ENCODE results near the gene KCNQ1. TPM values are rescaled to one million over a fixed set of nuclear protein-coding genes. Genes with fewer than 3 reads are reported as not detected.

Gene KCNQ1
- polyA plus RNA-seq, 4 donors: 18.4 to 54.4 (median 21.3) TPM

- DNase-seq (no peak), FAIRE-seq (no peak)
- Histone ChIP-seq H3K9me3 (ENCODE audit: control insufficient read depth in 2 of 2, insufficient read depth in 1 of 2, low read depth in 1 of 2, low read length in 1 of 2) (no peaks in the 10 kb centered on the region), H3K4me3 (ENCODE audit: low read depth in 1 of 3, low read length in 3 of 3) (no peak overlapping the region), H3K4me1 (ENCODE audit: control insufficient read depth in 3 of 3, insufficient read depth in 2 of 3, low read depth in 1 of 3, low read length in 2 of 3) (no peaks in the 10 kb centered on the region), H3K27ac (ENCODE audit: low read depth in 1 of 3, low read length in 2 of 3) (no peak overlapping the region), H3K36me3 (ENCODE audit: control insufficient read depth in 3 of 3, insufficient read depth in 2 of 3, low read depth in 1 of 3, low read length in 3 of 3) (no peaks in the 10 kb centered on the region), H3K27me3 (ENCODE audit: control insufficient read depth in 3 of 3, insufficient read depth in 3 of 3, low read length in 3 of 3) (no peaks in the 10 kb centered on the region)
- WGBS, 3 donors: 92 to 95% (median 93%) methylated on average over 12 of the region's 13 CpGs
Measured at GRCh38 chr11:2507212-2507901, 62.5 kb downstream of the KCNQ1 start.

GRCh38 chr11:2507945-2508749, 63.3 kb downstream of the KCNQ1 start:
- 82 to 87% (median 83%) methylated on average over 12 of the region's 12 CpGs for WGBS, 3 donors
- DNase-seq: no peak

GRCh38 chr11:2508793-2509192, 64.0 kb downstream of the KCNQ1 start:
- no peak overlapping the region for H3K27ac ChIP-seq (ENCODE audit: low read depth in 1 of 3, low read length in 2 of 3)
- 49 to 76% (median 61%) methylated on average over 2 of the region's 2 CpGs for WGBS, 3 donors
- H3K36me3 ChIP-seq (ENCODE audit: control insufficient read depth in 3 of 3, insufficient read depth in 2 of 3, low read depth in 1 of 3, low read length in 3 of 3): no peaks in the 10 kb centered on the region
- no peak for FAIRE-seq
- H3K4me1 ChIP-seq (ENCODE audit: control insufficient read depth in 3 of 3, insufficient read depth in 2 of 3, low read depth in 1 of 3, low read length in 2 of 3): peaks cover 0 to 14% (median 2%) of the 10 kb centered on the region in 3 donors
- H3K27me3 ChIP-seq (ENCODE audit: control insufficient read depth in 3 of 3, insufficient read depth in 3 of 3, low read length in 3 of 3): no peaks in the 10 kb centered on the region
- H3K9me3 ChIP-seq (ENCODE audit: control insufficient read depth in 2 of 2, insufficient read depth in 1 of 2, low read depth in 1 of 2, low read length in 1 of 2): no peaks in the 10 kb centered on the region
- no peak overlapping the region for H3K4me3 ChIP-seq (ENCODE audit: low read depth in 1 of 3, low read length in 3 of 3)
- no peak for DNase-seq

More at GRCh38 chr11:2507945-2508749, 63.3 kb downstream of the KCNQ1 start:
- no peak overlapping the region for H3K27ac ChIP-seq (ENCODE audit: low read depth in 1 of 3, low read length in 2 of 3)
- no peaks in the 10 kb centered on the region for H3K36me3 ChIP-seq (ENCODE audit: control insufficient read depth in 3 of 3, insufficient read depth in 2 of 3, low read depth in 1 of 3, low read length in 3 of 3)
- no peaks in the 10 kb centered on the region for H3K9me3 ChIP-seq (ENCODE audit: control insufficient read depth in 2 of 2, insufficient read depth in 1 of 2, low read depth in 1 of 2, low read length in 1 of 2)
- no peak overlapping the region for H3K4me3 ChIP-seq (ENCODE audit: low read depth in 1 of 3, low read length in 3 of 3)
- no peaks in the 10 kb centered on the region for H3K27me3 ChIP-seq (ENCODE audit: control insufficient read depth in 3 of 3, insufficient read depth in 3 of 3, low read length in 3 of 3)
- no peak for FAIRE-seq
- peaks cover 0 to 7% (median under 1%) of the 10 kb centered on the region in 3 donors for H3K4me1 ChIP-seq (ENCODE audit: control insufficient read depth in 3 of 3, insufficient read depth in 2 of 3, low read depth in 1 of 3, low read length in 2 of 3)

- Histone ChIP-seq H3K9me3 (ENCODE audit: control insufficient read depth in 2 of 2, insufficient read depth in 1 of 2, low read depth in 1 of 2, low read length in 1 of 2) (no peaks in the 10 kb centered on the region), H3K27me3 (ENCODE audit: control insufficient read depth in 3 of 3, insufficient read depth in 3 of 3, low read length in 3 of 3) (no peaks in the 10 kb centered on the region), H3K27ac (ENCODE audit: low read depth in 1 of 3, low read length in 2 of 3) (no peak overlapping the region), H3K36me3 (ENCODE audit: control insufficient read depth in 3 of 3, insufficient read depth in 2 of 3, low read depth in 1 of 3, low read length in 3 of 3) (no peaks in the 10 kb centered on the region), H3K4me3 (ENCODE audit: low read depth in 1 of 3, low read length in 3 of 3) (no peak overlapping the region), H3K4me1 (ENCODE audit: control insufficient read depth in 3 of 3, insufficient read depth in 2 of 3, low read depth in 1 of 3, low read length in 2 of 3) (peaks cover 0 to 14% (median 2%) of the 10 kb centered on the region in 3 donors)
- 74 to 85% (median 82%) methylated on average over 16 of the region's 16 CpGs for WGBS, 3 donors
- no peak for FAIRE-seq
- DNase-seq: no peak
Measured at GRCh38 chr11:2509481-2510001, 64.7 kb downstream of the KCNQ1 start.

- WGBS, 3 donors: 73 to 83% (median 79%) methylated on average over 16 of the region's 16 CpGs
- Histone ChIP-seq H3K4me1 (ENCODE audit: control insufficient read depth in 3 of 3, insufficient read depth in 2 of 3, low read depth in 1 of 3, low read length in 2 of 3) (peaks cover 0 to 14% (median 2%) of the 10 kb centered on the region in 3 donors), H3K27me3 (ENCODE audit: control insufficient read depth in 3 of 3, insufficient read depth in 3 of 3, low read length in 3 of 3) (no peaks in the 10 kb centered on the region), H3K36me3 (ENCODE audit: control insufficient read depth in 3 of 3, insufficient read depth in 2 of 3, low read depth in 1 of 3, low read length in 3 of 3) (peaks cover 0 to 2% (median 0%) of the 10 kb centered on the region in 3 donors), H3K9me3 (ENCODE audit: control insufficient read depth in 2 of 2, insufficient read depth in 1 of 2, low read depth in 1 of 2, low read length in 1 of 2) (no peaks in the 10 kb centered on the region), H3K27ac (ENCODE audit: low read depth in 1 of 3, low read length in 2 of 3) (no peak overlapping the region), H3K4me3 (ENCODE audit: low read depth in 1 of 3, low read length in 3 of 3) (no peak overlapping the region)
- FAIRE-seq (no peak), DNase-seq (no peak)
Measured at GRCh38 chr11:2510626-2511402, 66.0 kb downstream of the KCNQ1 start.

- Histone ChIP-seq H3K27me3 (ENCODE audit: control insufficient read depth in 3 of 3, insufficient read depth in 3 of 3, low read length in 3 of 3) (no peaks in the 10 kb centered on the region), H3K9me3 (ENCODE audit: control insufficient read depth in 2 of 2, insufficient read depth in 1 of 2, low read depth in 1 of 2, low read length in 1 of 2) (no peaks in the 10 kb centered on the region), H3K27ac (ENCODE audit: low read depth in 1 of 3, low read length in 2 of 3) (no peak overlapping the region), H3K4me1 (ENCODE audit: control insufficient read depth in 3 of 3, insufficient read depth in 2 of 3, low read depth in 1 of 3, low read length in 2 of 3) (peaks cover 0 to 14% (median 2%) of the 10 kb centered on the region in 3 donors), H3K4me3 (ENCODE audit: low read depth in 1 of 3, low read length in 3 of 3) (no peak overlapping the region), H3K36me3 (ENCODE audit: control insufficient read depth in 3 of 3, insufficient read depth in 2 of 3, low read depth in 1 of 3, low read length in 3 of 3) (peaks cover 0 to 2% (median 0%) of the 10 kb centered on the region in 3 donors)
- DNase-seq (no peak), FAIRE-seq (no peak)
- WGBS, 3 donors: 78 to 84% (median 83%) methylated on average over 25 to 27 of the region's 27 CpGs
Measured at GRCh38 chr11:2511421-2512369, 66.9 kb downstream of the KCNQ1 start.

- no peaks in the 10 kb centered on the region for H3K27me3 ChIP-seq (ENCODE audit: control insufficient read depth in 3 of 3, insufficient read depth in 3 of 3, low read length in 3 of 3)
- no peak overlapping the region for H3K4me3 ChIP-seq (ENCODE audit: low read depth in 1 of 3, low read length in 3 of 3)
- peak; percentile 45 to 86 for DNase-seq
- FAIRE-seq: no peak
- WGBS, 3 donors: 71 to 84% (median 71%) methylated on average over 21 of the region's 21 CpGs
- peaks cover 0 to 14% (median 2%) of the 10 kb centered on the region in 3 donors for H3K4me1 ChIP-seq (ENCODE audit: control insufficient read depth in 3 of 3, insufficient read depth in 2 of 3, low read depth in 1 of 3, low read length in 2 of 3)
- no peaks in the 10 kb centered on the region for H3K9me3 ChIP-seq (ENCODE audit: control insufficient read depth in 2 of 2, insufficient read depth in 1 of 2, low read depth in 1 of 2, low read length in 1 of 2)
- H3K36me3 ChIP-seq (ENCODE audit: control insufficient read depth in 3 of 3, insufficient read depth in 2 of 3, low read depth in 1 of 3, low read length in 3 of 3): peaks cover 0 to 4% (median 0%) of the 10 kb centered on the region in 3 donors
- no peak overlapping the region for H3K27ac ChIP-seq (ENCODE audit: low read depth in 1 of 3, low read length in 2 of 3)
Measured at GRCh38 chr11:2512431-2513407, 67.9 kb downstream of the KCNQ1 start.

All from small intestine (tissue), 7 donors.